NCI-H526 treated with DMSO at 0.1 percent for 48 hours (cell line): Measurements from ENCODE around the gene ENPEP.
"Not testable (repeated sequence)": the region's sequence is repeated elsewhere in the genome, so short reads cannot be mapped to it uniquely, and the experiment has no call there.

Experiments used
- DNase-seq: peaks from one replicate; lab custom pipeline; 2025; lab: John Stamatoyannopoulos, UW

ENPEP gene

DNA sequence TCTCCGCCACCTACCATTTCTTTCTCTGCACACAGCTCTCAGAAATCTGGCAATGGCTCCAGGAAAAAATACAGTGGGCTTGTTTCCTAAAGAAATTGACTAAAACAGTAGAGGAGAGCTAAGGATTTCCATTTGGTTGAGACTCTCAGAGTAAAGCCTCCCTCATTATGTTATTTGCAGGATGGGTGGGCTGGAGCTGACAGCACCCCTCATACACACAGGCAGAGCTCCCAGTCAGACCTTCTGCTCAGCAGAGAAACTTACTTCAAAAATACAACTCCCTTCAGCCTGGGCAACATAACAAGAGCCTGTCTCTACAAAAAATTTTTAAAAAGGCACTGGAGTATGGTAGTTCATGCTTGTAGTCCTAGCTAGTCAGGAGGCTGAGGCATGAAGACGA is 44.9 kb downstream of the ENPEP start:
- DNase-seq, result no peak

DNA sequence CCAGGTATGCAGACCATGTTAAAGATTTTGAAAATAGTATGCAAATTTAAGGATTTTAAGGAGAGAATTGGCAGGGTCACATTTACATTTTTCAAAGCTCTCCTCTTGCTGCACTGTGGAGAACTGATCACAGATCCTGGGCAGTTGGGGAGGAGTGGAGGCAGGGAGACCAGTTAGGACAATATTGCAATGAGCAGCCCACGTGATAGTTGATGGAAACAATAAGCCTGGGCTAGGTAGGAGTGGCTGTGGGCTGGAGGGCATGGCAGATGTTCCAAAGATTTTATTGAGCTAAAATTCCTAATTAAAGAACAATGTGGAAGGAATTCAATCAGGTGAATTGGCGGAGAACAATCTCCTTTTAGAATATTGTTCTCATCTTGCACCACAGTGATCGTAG is 50.6 kb downstream of the ENPEP start:
- DNase-seq, result no peak

DNA sequence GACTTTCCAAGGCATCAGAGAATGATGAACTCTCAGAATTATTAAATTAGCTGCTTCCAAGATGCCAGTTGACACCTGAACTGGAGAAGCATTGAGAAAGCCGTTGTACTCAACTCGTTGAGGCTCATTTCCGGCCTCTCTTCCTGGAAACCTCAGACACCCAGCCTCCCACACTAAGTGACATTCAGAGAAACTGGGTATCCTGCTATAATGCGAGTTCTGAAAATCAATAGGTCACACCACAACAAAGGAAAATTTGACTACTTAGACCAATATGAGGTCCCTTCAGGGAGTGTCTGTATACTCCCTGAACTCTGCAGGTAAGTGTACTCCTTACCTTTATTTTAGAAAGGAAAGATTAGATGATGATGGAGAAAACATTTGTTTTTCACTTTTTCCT is 51.2 kb downstream of the ENPEP start:
- DNase-seq, result no peak

DNA sequence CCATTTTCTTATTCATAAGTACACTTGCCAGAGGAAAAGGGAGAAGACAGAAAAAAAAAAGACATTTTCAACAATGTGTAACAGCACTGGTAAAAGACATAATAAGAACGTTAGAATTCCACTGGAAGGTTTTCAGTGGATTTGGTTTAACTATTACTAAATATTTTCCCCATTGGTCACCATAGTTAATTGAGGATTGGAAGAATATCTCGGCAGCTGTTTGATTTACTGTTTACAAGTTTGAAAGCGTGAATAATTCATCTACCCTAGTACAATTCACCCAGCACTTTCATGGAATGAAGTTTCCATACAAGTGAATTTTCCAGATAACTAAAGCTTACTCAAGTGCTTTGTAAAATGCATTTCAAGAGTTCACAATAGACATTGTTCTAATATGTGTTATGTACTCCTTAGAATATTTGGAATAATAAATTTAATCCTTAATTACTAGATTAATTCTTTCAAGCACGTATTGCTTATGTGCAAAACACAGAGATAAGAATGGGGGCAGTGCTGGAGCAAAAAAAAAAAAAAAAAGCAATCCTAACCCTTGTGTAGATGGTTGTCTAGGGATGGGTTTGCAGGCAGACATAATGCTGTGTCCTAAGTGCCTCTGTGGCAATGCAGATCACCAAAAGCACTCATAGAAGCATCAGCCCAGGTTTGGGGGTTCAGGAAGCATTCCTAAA is 57.1 kb downstream of the ENPEP start:
- DNase-seq, result no peak

DNA sequence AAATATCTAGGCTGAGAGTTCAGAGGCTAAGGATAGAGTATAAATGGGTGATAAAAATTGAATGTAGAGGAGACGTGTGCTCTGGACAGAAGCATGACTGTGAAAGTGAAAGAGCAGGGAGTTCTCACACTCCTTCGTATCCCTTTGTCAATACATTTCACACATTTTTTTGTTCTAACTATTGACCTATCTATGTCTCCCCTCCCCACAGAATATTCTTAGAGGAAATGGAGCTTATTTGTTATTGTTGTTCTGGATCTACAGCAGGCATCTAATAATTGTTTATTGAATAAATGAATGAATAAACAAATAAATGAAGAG is 57.6 kb downstream of the ENPEP start:
- DNase-seq, result no peak

DNA sequence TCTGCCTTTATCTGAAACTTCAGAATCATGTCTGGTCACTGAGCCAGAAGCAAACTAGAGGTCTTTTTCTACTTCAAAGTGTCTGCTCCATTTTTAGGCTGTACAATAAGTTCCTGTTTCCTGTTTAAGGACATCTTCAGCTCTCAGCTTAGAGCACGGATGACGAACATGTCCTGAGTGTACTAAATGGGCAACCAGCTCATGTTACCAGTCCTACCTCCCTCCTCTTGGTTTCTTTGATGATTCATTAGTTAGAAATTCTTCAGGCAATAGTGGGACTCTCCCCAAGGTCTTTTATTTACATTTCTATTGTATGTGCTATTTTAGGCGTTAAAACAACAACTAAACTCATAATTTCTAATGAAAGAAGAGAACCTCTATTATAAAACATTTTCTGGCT is 58.0 kb downstream of the ENPEP start:
- DNase-seq, result no peak

DNA sequence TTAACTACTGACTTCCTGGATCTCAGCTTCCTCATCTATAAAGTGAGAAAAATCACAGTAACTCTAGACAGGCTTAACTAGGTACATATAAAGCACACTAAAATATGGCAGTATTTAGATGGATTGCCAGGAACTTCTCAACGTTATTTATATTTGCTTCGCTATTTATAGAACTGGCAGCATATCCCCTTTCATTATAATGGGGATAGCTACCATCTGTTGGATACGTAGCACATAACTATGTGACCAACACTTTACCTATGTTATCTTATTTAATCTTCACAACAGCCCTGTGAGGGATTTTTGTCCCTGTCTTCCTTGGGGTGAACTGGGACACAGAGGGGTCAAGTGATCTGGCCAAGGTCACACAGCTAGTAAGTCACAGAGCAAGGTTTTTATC is 64.6 kb downstream of the ENPEP start:
- DNase-seq, result no peak

DNA sequence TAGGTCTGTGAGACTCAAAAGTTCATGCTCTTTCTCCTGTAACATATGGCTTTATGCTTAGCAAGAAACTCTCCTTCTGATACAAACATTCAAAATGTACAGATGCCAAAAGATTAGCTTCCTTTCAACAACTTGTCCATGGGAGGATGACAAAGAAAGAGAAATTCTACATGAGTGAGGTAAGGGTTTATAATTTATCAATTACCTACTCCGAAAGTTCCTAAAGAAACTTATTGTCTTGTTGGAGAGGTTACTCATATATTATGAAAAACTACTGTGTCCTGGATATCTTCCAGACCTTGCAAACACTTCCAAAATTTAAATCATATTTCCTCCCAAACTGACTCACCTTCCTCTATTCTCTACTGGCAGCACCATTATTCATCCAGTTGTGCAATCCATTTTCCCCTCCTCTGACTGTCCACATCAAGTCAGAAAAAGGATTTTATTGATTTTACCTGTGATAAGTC is 65.1 kb downstream of the ENPEP start:
- DNase-seq, result no peak

DNA sequence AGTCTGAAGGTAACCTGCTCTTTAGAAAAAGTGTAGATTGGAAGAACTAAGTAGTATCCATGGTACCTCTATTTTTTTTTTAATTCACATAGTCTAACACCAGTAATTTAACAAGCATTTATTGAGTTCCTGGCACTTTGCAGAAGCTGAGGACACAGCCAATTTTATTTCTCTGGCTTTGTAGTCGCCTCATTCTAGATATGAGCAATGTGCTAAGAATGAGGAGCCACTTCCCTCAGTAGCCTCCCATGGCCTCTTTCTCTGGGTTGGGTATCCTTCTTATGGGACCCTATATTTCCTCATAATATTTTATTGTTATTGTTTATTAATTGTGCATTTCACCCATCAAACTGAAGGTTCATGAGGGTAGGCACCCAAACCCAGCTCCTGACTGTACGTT is 67.6 kb downstream of the ENPEP start:
- DNase-seq, result no peak

DNA sequence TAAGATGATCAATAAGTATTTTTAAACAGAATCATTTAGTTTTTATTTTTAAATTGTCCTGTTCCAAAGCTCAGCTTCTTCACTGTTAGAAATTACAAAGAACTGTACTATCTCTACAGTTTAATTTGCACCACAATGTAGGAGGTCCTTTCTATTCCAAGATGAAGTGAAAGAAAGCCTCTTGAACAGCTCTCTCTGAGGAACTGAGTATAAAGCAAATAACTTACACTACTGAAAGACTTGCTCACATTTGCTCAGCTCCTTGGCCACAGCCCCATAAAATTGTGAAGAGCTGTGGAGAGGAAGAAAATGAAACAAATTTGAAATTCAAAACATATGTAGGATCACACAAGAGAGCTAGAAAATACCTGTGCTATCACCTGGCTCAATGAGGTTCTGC is 68.6 kb downstream of the ENPEP start:
- DNase-seq, result no peak

DNA sequence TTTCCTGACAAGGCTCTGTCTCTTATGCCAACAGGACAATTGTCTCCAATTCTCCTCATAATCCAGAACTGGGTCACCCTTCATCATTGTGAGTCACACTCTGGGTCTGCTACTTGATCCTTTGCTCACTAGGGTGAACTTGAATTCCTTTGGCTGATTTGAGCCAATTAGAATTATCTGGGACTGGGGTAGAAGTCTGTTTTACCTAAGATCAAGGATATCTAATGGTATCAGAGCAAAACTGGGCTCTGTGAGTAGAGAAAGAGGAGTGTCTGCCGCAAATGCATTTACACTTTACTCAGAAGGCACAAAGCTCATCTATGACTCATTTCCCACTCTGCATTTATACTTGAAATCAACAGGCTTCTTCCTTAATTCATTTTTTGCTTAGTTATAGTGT is 74.3 kb downstream of the ENPEP start:
- DNase-seq, result no peak

DNA sequence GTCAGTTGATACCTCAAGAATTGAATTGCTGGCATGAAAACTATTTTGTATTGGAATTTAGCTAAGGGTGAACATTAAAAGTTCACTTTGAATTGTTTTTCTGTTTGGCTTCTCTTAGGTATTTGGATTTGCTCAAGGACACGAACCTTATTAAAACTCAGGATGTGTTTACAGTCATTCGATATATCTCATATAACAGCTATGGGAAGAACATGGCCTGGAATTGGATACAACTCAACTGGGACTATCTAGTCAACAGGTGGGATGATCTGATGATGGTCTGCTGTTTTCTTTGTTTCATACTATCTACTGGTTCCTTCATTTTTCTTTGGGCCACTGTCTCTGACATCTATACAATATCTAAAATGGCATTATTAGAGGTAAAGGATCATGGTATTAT is 77.2 kb downstream of the ENPEP start:
- no peak for DNase-seq

DNA sequence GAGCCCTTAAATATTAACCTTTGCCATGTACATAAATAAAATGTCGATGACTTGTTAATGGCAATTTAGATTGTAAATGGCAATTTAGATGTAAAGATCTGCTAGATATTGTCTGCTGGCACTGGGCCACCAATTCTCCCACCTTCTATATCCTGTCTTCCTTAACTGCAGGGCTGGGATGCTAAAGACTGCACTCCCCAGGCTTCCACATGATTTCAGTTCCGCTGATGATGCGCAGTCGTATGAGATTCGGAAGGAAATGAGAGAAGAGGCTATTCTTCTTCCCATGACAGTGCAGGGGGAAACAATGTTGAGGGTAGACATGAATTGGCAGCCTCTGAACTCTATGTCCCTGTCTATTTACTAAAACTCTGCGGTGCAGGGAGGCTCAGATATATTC is 91.3 kb downstream of the ENPEP start:
- no peak for DNase-seq

DNA sequence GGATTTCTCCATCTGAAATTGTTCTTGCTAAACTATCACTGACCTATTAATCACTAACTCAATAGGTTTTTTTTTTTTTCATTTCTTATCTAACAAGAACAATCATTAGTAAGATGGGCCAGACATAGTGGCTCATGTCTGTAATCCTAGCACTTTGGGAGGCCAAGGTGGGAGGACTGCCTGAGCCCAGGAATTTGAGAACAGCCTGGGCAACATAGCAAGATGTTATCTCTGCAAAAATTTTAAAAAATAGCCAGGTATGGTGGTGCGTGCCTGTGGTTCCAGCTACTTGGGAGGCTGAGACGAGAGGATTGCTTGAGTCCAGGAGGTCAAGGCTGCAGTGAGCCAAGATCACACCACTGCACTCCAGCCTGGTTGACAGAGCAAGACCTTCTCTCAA is 100.7 kb downstream of the ENPEP start:
- not testable (repeated sequence) for DNase-seq

DNA sequence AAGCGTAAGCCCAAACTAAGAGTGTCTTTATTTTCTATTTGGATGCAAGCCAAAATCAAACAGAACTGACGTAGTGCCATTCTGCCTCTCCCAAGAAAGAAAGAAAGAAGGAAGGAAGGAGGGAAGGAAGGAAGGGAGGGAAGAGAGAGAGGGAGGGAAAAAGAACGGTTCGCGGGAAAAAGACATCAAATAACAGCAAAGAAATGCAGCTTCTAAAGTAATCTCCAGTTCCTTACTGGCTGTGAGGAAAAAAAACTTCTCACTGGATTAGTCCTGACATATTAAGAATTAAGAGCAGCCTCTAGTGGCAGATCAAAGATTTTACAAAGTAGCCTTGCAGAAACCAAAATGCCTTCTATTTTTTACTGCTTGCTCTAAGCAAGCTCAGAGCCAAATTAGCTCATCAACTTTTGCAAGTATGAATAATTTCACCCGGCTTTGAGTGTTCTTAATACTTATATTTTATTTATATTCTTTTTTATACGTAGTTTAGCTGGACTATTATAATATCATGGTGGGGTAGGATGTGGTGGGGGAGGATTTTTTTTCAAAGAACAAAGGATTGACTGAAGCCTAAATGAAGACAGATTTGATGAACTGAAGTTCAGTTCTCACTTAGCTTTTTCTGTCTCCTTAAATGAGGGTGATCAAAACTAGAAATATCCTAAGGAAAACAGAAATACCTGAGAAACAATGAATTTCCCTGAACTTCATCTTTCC is 110.3 kb downstream of the ENPEP start:
- peak; percentile 24 for DNase-seq

DNA sequence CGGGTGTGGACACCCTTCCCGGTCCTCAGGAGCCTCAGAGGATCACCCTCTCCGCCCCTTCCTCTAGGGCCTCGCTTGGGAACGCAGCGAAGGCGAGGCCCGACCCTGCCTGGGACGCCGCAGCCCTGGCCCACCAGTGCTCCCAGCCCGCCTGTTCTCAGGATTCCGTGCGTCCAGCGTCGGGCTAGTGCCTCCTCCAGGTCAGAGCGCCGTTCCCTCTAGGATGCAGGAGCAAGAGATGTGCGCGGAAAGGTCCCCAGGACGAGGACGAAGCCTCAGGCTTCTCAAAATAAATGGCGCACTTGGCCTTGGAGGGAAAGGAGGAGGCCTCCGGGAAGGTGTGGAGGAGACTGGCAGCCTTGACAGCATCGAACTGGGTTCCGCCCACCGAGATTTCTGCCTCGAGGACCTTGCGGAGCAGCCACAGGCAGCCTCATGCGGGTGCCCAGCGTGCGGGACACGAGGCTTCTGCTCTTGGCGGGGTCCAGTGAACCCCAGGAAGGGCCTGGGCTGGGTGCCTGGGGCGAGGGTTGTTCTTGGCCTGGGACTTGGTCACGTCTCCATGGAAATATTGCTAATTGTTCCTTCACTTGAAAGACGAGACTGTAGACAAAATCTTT is 111.8 kb downstream of the ENPEP start:
- no peak for DNase-seq

DNA sequence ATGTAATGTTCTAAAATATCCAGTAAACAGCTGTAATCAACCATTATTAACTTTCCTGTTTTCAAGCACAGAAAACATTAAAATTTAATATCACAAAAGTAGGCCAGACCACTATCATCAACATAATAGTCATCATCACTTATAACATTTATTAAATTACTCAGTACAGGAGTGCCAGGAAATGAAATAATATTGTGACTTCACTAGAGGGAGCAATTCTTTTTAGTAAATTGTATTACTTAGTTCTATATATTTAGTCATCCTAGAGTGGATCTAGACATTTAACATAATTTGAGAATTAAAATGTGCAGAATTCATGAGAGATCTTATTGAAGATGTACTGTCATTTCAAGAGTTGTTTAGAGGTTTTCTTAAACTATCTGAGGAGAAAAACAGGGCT is 113.3 kb downstream of the ENPEP start:
- no peak for DNase-seq

DNA sequence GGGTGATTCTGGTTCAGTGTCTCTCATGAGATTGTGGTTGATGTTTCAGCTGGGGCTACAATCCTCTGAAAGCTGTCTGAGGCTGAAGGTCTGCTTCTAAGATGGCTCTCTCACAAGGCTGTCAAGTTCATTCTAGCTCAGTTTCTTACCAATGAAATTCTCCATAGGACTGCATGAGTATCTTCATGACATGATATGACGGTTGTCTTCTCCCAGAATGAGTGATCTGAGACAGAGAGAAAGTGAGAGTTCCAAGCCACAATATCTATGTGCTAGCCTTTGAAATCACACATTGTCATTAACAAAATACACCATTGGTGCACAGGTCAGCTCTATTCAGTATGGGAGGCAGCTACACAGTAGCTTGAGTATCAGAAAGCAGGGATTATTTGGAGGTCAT is 119.6 kb downstream of the ENPEP start:
- DNase-seq, result no peak

DNA sequence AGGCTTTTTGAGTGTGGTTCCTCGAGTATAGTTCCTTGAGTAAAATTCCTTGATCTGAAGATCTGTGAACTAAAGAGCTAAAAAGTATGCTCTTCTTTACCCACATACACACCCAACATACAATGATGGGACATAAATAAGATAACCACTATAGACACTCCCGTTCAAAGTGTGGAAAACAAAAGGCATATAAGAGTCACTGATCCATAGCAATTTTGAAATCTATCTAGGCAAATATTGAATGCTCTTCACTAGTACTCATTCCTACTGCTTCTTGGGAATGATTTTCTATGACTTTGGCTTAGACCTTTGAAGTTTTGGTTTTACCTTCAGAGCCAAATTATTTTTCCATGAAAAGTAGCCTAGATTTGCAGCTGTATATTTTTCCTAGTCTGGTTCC is 120.5 kb downstream of the ENPEP start:
- DNase-seq, result no peak

DNA sequence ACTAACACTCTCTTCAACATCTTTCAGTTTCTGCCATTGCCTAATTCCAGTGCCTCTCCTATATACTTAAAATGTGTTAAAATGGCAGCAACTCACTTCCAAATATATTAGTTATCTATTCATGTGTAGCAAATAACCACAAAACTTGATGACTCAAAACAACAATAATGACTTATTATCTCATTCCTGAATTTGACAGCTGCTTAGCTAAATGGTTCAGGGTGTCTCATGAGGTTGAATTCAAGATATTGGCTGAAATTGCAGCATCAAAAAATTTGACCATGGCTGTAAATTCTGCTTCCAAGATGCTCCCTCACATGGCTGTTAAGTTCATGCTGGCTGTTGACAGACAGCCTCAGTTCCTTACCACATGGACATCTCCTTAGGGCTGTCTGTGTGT is 121.6 kb downstream of the ENPEP start:
- DNase-seq, result no peak

DNA sequence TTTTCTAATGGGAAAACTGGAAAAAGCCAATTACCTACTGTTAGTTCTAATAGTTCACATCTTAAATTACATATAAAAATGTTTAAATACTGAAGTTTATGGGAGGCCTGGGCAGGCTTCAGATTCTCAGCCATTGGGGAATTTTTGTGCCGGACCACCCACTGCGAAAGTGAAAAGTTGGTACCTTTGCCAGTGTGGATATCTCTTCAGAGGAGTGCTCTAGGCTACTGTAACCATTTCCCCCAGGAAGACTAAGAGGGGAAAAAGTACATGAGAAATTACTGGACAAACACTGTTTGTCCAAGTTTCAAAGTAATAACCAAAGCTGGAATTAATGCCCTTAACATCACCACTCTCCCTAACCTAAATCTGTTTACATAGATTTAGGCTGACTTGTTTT is 126.1 kb downstream of the ENPEP start:
- no peak for DNase-seq

DNA sequence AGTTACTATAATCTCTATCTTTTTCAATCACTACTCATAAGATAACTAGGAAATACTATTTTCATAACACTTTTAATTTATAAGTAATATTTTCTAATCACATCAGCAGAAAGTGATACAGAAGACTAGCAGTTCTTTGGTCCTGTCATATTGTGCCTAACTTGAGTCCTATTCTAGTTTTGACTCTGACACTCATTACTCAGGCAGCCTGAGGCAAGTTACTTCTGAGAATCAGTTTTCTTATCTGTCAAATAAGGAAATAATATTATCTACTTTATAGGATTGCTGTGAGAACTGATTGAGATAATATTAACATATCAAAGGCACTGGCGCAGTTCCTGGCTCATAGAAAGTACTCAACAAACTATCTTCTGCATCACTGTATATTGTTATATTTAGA is 129.1 kb downstream of the ENPEP start:
- no peak for DNase-seq

DNA sequence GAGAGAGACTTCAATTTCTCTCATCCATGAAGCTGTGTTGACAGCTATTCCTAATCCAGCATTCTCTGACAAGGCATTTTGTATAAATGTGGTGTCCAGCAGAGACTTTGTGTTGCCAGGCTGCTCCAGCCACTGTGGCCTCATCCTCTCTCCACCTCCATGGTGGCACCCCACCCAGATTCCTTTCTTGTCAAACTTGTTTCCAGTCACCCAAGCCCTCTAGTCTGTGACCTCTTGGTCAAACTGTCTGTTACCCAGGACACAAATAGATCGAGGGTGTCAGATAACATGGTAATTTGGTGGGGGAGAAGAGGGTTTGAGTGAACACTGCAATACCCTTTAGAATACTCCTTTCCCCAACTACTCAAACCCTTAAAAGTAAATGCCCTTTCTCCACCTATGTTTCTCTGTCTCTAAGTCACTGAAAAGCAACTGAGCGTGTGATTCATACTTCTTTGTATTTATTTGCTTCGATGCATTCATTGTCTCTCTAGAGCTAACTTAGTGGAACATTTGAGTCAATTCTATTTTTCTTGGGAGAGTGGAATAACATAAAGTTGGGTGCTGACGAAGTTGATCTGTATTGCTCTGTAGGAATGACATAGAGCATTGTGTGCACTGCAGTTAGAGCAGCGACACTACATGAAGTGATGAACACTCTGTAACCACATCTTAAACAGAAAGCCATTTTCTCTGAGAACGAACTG is 133.2 kb downstream of the ENPEP start:
- no peak for DNase-seq
